NB4 (cell line): ENCODE results near the gene PRPSAP2.

ENCODE experiments used
- POLR2A ChIP-seq: IDR thresholded peaks from 2 replicates; pipeline ENCODE4 v1.6.1; 2011; ENCODE audit warnings: mild to moderate bottlenecking; ENCODE audit not compliant: insufficient read length; ENCODE audit errors: extremely low read depth
- TF ChIP-seq, protein P1 (sequence below): IDR thresholded peaks from one replicate; pipeline ENCODE4 v1.5.1; 2012; ENCODE audit warnings: low read depth, low read length
- TF ChIP-seq, protein P2 (sequence below): IDR thresholded peaks from 2 replicates; pipeline ENCODE4 v1.6.1; 2011; ENCODE audit warnings: low read depth, low read length

- TF ChIP-seq, protein P1, sequence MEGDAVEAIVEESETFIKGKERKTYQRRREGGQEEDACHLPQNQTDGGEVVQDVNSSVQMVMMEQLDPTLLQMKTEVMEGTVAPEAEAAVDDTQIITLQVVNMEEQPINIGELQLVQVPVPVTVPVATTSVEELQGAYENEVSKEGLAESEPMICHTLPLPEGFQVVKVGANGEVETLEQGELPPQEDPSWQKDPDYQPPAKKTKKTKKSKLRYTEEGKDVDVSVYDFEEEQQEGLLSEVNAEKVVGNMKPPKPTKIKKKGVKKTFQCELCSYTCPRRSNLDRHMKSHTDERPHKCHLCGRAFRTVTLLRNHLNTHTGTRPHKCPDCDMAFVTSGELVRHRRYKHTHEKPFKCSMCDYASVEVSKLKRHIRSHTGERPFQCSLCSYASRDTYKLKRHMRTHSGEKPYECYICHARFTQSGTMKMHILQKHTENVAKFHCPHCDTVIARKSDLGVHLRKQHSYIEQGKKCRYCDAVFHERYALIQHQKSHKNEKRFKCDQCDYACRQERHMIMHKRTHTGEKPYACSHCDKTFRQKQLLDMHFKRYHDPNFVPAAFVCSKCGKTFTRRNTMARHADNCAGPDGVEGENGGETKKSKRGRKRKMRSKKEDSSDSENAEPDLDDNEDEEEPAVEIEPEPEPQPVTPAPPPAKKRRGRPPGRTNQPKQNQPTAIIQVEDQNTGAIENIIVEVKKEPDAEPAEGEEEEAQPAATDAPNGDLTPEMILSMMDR = no peak
- TF ChIP-seq POLR2A = no peak
- TF ChIP-seq, protein P2, sequence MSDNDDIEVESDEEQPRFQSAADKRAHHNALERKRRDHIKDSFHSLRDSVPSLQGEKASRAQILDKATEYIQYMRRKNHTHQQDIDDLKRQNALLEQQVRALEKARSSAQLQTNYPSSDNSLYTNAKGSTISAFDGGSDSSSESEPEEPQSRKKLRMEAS = no peak
Observed at GRCh38 chr17:18955009-18955408, 97.1 kb downstream of the PRPSAP2 start.
